Natural killer cell (primary cell): ENCODE measurements around the gene HMX3. TPM values are rescaled to one million over a fixed set of nuclear protein-coding genes. Genes with fewer than 3 reads are reported as not detected.
"Not testable (repeated sequence)": the region's sequence is repeated elsewhere in the genome, so short reads cannot be mapped to it uniquely, and the experiment has no call there.

ENCODE experiments used
- ATAC-seq, 3 donors: fragments of 150-1000 bp in 2 of 3; fragments of 200-7000 bp in 1 of 3; cut with Tn5 transposase; 1 replicate in 1 of 3; 2 replicates in 2 of 3; pipeline ENCODE4 v1.10.0; 2021; ENCODE audit warnings: mild to moderate bottlenecking in 2 of 3, moderate library complexity in 2 of 3
- DNase-seq, 2 donors: peaks; one replicate each; pipeline versions ENCODE4 v3.0.0 to v3.0.0-alpha.2; 2013 to 2021; ENCODE audit warnings: mixed read lengths in 1 of 2
- H3K27ac ChIP-seq: one replicate; pipeline ENCODE4 v1.5.1; 2013; ENCODE audit warnings: mild to moderate bottlenecking, low read length
- H3K27me3 ChIP-seq: one replicate; pipeline ENCODE4 v1.6.1; 2013; ENCODE audit warnings: low read length; ENCODE audit not compliant: control insufficient read depth, insufficient read depth
- H3K36me3 ChIP-seq: one replicate; pipeline ENCODE4 v1.6.1; 2013; ENCODE audit warnings: low read length; ENCODE audit not compliant: control insufficient read depth, insufficient read depth
- H3K4me1 ChIP-seq: one replicate; pipeline ENCODE4 v1.6.1; 2013; ENCODE audit warnings: low read length; ENCODE audit not compliant: control insufficient read depth, insufficient read depth
- H3K4me3 ChIP-seq: one replicate; pipeline ENCODE4 v1.5.1; 2013; ENCODE audit warnings: low read length
- H3K9me3 ChIP-seq: one replicate; pipeline ENCODE4 v1.6.1; 2013; ENCODE audit warnings: low read length; ENCODE audit not compliant: control insufficient read depth, insufficient read depth
- H3K27ac Mint-ChIP-seq, 2 donors: one replicate each; pipeline ENCODE4 v1.8.0; 2022; ENCODE audit warnings: mild to moderate bottlenecking in 2 of 2, mixed read lengths in 2 of 2, moderate library complexity in 1 of 2
- H3K27me3 Mint-ChIP-seq, 2 donors: one replicate each; pipeline ENCODE4 v1.8.0; 2022; ENCODE audit warnings: low read depth in 2 of 2, mixed read lengths in 2 of 2
- H3K36me3 Mint-ChIP-seq: one replicate; pipeline ENCODE4 v1.8.0; 2022; ENCODE audit warnings: mixed read lengths
- H3K4me1 Mint-ChIP-seq, 2 donors: one replicate each; pipeline ENCODE4 v1.8.0; 2022; ENCODE audit warnings: mixed read lengths in 2 of 2
- H3K4me3 Mint-ChIP-seq: one replicate; pipeline ENCODE4 v1.8.0; 2022; ENCODE audit warnings: mild to moderate bottlenecking, moderate library complexity, mixed read lengths
- H3K9me3 Mint-ChIP-seq, 2 donors: one replicate each; pipeline ENCODE4 v1.8.0; 2022; ENCODE audit warnings: mixed read lengths in 2 of 2
- CTCF ChIP-seq: fragments of 200-600 bp; IDR thresholded peaks from one replicate; pipeline ENCODE4 v1.8.0; 2022; ENCODE audit warnings: antibody characterized with exemption
- WGBS: methylation state at CpG from one replicate; pipeline ENCODE4 v1.1.7; 2013; ENCODE audit warnings: missing lambda C conversion rate; ENCODE audit not compliant: insufficient coverage; 5-methylcytosine and 5-hydroxymethylcytosine counted together
- intact Hi-C: fragments of 100-400 bp; cut with micrococcal nuclease; formaldehyde crosslinking; loops from one replicate; pipeline ENCODE4 v1.14.2; 2022
- total RNA-seq, 4 donors: library from RNA; stranded (reverse); fragments of 120-200 nt in 1 of 4; gene quantifications; one replicate each; pipeline versions ENCODE4 v1.2.3 to v1.2.4, GENCODE V29; 2013 to 2022

The HMX3 gene
- total RNA-seq, 3 donors from 2014 or later (not counting 1 experiment from before 2014, with no cell fraction given) = 0.33 TPM; not detected in 2

- no peak for ATAC-seq
- intact Hi-C loops = no loop called here
- Histone ChIP-seq H3K4me3 (no peak overlapping the region), H3K9me3 (no peaks in the 10 kb centered on the region), H3K27ac (no peak overlapping the region), H3K36me3 (peaks cover 56% of the 10 kb centered on the region), H3K27me3 (no peaks in the 10 kb centered on the region), H3K4me1 (no peaks in the 10 kb centered on the region)
- H3K36me3 Mint-ChIP-seq = peaks cover 4% of the 10 kb centered on the region
- no peak overlapping the region for H3K4me3 Mint-ChIP-seq
- no peaks in the 10 kb centered on the region for H3K9me3 Mint-ChIP-seq
- H3K27ac Mint-ChIP-seq = peak overlapping the region in 1 of 2 donors; percentile 2
- no peak for DNase-seq
- WGBS = 100% methylated on average over 2 of the region's 2 CpGs
- H3K27me3 Mint-ChIP-seq = no peaks in the 10 kb centered on the region
- TF ChIP-seq CTCF = no peak
- peaks cover 14 to 22% of the 10 kb centered on the region in 2 donors for H3K4me1 Mint-ChIP-seq
These were observed 30.8 kb downstream of the HMX3 start for GRCh38 chr10:123166618-123167017.

GRCh38 chr10:123170961-123171360 is 35.2 kb downstream of the HMX3 start:
- Mint-ChIP-seq H3K9me3 (no peaks in the 10 kb centered on the region), H3K4me1 (peaks cover 14 to 25% of the 10 kb centered on the region in 2 donors), H3K27ac (no peak overlapping the region), H3K27me3 (no peaks in the 10 kb centered on the region), H3K4me3 (no peak overlapping the region), H3K36me3 (no peaks in the 10 kb centered on the region)
- H3K36me3 ChIP-seq = peaks cover 24% of the 10 kb centered on the region
- H3K27me3 ChIP-seq = no peaks in the 10 kb centered on the region
- ATAC-seq (no peak), DNase-seq (no peak)
- no peaks in the 10 kb centered on the region for H3K4me1 ChIP-seq
- intact Hi-C loops = no loop called here
- no peaks in the 10 kb centered on the region for H3K9me3 ChIP-seq
- WGBS = 97% methylated on average over 4 of the region's 4 CpGs
- H3K27ac ChIP-seq = no peak overlapping the region
- H3K4me3 ChIP-seq = no peak overlapping the region
- TF ChIP-seq CTCF = no peak

GRCh38 chr10:123171616-123172015 is 35.8 kb downstream of the HMX3 start:
- H3K36me3 Mint-ChIP-seq, ATAC-seq: not testable (repeated sequence)
- H3K36me3 ChIP-seq = peaks cover 25% of the 10 kb centered on the region

GRCh38 chr10:123175389-123176387 is 39.9 kb downstream of the HMX3 start:
- peaks cover 15 to 21% of the 10 kb centered on the region in 2 donors for H3K4me1 Mint-ChIP-seq
- no peak for DNase-seq
- peak overlapping the region in 1 of 2 donors; percentile 8 for H3K27ac Mint-ChIP-seq
- intact Hi-C loops = no loop called here
- Histone ChIP-seq H3K36me3 (peaks cover 15% of the 10 kb centered on the region), H3K27me3 (no peaks in the 10 kb centered on the region), H3K4me3 (no peak overlapping the region), H3K9me3 (no peaks in the 10 kb centered on the region), H3K4me1 (no peaks in the 10 kb centered on the region), H3K27ac (no peak overlapping the region)
- peaks cover 9% of the 10 kb centered on the region for H3K36me3 Mint-ChIP-seq
- no peaks in the 10 kb centered on the region for H3K27me3 Mint-ChIP-seq
- no peaks in the 10 kb centered on the region for H3K9me3 Mint-ChIP-seq
- no peak for TF ChIP-seq CTCF
- no peak for ATAC-seq
- no peak overlapping the region for H3K4me3 Mint-ChIP-seq
- WGBS = 92% methylated on average over 6 of the region's 9 CpGs

More at GRCh38 chr10:123171616-123172015, 35.8 kb downstream of the HMX3 start:
- H3K27ac ChIP-seq, H3K9me3 Mint-ChIP-seq, H3K27me3 ChIP-seq, DNase-seq, H3K9me3 ChIP-seq, H3K4me1 ChIP-seq, intact Hi-C loops, H3K4me3 Mint-ChIP-seq, H3K27ac Mint-ChIP-seq, H3K27me3 Mint-ChIP-seq, H3K4me3 ChIP-seq: not testable (repeated sequence)
- WGBS = over 99% methylated on average over 9 of the region's 10 CpGs
- peaks cover 10 to 23% of the 10 kb centered on the region in 2 donors for H3K4me1 Mint-ChIP-seq

GRCh38 chr10:123178390-123178789 is 42.6 kb downstream of the HMX3 start:
- H3K4me3 Mint-ChIP-seq, H3K9me3 ChIP-seq, intact Hi-C loops, H3K27me3 Mint-ChIP-seq, DNase-seq, H3K27ac ChIP-seq, H3K4me1 ChIP-seq, H3K27me3 ChIP-seq, H3K27ac Mint-ChIP-seq, ATAC-seq, H3K9me3 Mint-ChIP-seq, H3K4me3 ChIP-seq: not testable (repeated sequence)
- peaks cover 13% of the 10 kb centered on the region for H3K36me3 ChIP-seq
- WGBS = 94% methylated on average over 2 of the region's 4 CpGs
- Mint-ChIP-seq H3K36me3 (peaks cover 14% of the 10 kb centered on the region), H3K4me1 (peaks cover 10 to 21% of the 10 kb centered on the region in 2 donors)
